ENCODE measurements around the gene RPS6KA3.
"Not testable (repeated sequence)": the region's sequence is repeated elsewhere in the genome, so short reads cannot be mapped to it uniquely, and the experiment has no call there.

RPS6KA3 gene

GRCh38 chrX:20149326-20149725 lies 117.4 kb downstream of the RPS6KA3 start:
- DNase-seq: no peak

GRCh38 chrX:20147561-20147960 lies 119.1 kb downstream of the RPS6KA3 start:
- no peak for DNase-seq

DNA sequence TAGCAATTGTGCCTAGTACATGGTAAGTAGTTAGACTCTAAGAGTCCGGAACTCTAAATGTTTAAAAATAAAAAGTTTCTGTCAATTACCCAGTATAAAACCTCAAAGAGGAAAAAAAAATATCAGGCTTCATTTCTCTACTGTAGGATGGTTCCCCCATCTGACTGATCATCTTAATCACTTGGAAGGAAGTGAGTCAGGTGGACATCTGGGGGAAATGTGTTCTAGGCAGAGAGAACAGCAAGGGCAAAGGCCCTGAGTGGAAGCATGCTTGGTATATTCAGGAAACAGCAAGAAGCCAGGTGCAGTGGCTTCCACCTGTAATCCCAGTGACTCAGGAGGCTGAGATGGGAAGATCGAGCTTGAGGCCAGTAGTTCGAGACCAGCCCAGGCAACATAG lies 122.2 kb downstream of the RPS6KA3 start:
- DNase-seq: no peak

DNA sequence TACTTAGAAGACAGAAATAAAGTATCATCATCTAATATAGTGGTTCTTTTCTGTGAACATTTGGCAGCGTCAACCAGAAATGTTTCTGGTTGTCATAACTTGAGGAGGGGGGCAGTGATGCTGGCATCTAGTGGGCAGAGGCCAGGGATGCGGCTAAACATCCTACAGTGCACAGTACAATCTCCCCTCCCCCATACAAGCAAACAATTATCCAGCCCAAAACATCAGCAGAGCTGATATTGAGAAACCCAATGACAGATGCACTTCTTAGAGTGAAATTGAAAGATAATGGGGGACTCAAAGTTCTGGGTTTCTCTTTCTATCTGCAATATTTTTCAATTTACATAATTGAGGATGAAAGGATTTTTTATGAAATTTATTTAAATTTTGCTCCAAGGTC lies 123.1 kb downstream of the RPS6KA3 start:
- no peak for DNase-seq

DNA sequence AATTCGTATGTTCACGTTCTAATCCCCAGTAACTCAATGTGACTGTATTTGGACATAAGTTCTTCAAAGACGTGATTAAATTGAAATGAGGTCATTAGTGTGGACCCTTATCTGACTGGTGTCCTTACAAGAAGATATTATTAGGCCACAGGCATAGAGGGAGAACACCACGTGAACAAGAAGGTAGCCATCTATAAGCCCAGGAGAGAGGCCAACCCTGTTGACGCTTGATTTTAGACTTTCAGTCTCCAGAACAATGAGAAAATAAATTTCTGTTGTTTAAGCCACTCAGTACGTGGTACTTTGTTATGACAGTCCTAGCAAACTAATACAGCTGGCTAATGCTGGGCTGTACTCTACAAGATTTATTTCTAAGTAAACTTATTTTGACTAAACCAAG lies 123.6 kb downstream of the RPS6KA3 start:
- no peak for DNase-seq

- DNase-seq: peak; percentile 2 to 99 (median 94)
Observed at GRCh38 chrX:20141281-20142220, 125.2 kb downstream of the RPS6KA3 start, which contains the start of gene EIF1AX. Gene EIF1AX, minus strand, starts transcription at chrX:20141838. Its CDS starts 198 bp downstream, at chrX:20141640.

DNA sequence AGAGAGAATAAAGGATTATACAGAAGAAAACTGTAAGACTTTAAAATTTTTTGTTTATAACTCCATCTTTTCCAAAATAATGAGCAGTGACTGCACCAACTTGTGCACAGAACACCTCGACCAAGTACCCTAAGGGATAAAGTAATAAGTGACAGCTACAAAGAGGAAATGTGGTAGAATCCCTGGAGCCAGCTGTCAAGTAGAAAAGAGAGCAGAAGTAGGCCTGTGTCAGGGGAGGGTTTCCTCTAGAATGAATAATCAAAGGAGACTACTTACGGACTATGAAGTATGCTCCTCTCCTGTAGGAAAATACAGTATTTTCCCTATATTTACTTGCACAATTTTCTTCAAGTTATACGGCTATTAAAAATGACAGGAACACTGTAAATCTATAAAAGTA lies 126.3 kb downstream of the RPS6KA3 start:
- DNase-seq: no peak

DNA sequence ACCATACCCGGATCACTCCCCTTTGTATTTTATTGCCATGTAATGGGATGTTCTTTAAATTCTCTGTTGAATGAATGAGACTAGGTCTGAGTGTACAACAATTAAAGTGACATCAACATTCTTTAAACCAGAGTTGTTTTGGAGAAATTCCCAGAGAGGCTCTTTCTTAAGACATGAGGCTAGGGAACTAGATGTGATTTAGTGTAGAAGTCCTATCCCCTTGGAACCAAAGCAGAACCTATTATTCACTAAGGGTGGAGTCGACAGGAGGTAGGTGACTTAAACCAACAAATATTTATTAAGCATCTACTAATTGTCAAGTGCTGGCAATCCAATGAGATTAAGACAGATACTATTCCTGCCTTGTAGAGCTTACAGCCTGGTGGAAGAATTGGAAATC lies 126.7 kb downstream of the RPS6KA3 start:
- no peak for DNase-seq

DNA sequence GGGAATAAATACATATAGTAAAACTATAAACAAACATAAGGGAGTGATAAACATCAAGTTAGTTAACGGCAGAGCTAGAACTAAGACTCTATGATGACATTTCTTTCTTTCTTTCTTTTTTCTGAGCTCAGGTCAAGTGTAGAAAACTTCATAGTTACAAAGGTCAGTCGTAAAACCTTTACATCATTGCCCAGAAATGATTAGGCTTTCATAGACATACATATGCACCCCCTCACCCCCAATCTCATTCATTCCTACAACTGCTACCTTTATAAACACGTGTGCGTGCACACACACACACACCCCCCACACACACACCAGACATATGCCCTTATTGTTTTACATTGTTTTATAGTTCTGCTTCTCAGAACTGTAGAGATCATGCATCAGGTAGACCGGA lies 130.8 kb downstream of the RPS6KA3 start:
- no peak for DNase-seq

DNA sequence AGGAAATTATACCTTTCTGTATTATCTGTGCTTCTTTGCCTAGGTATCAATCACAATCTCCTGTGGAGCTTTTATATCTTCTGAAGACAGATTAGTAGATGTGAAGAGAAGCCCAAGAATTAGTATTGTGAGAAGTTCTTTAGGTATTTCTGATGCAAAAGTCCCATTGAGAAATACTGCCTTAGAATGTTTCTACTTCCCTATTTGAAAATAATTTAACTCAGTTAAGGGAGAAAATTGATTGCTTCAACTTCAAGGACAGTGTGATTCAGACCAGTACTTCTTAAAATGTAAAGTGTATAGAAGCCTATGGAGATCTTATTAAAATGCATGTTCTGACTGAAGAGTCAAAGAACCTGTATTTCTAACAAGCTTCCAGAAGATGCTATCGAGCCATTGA lies 134.0 kb downstream of the RPS6KA3 start:
- no peak for DNase-seq

- DNase-seq: no peak
Observed at GRCh38 chrX:20130357-20130756, 136.4 kb downstream of the RPS6KA3 start.

- DNase-seq: no peak
Observed at GRCh38 chrX:20129547-20129946, 137.2 kb downstream of the RPS6KA3 start.

GRCh38 chrX:20128670-20129069 lies 138.0 kb downstream of the RPS6KA3 start:
- DNase-seq: no peak

DNA sequence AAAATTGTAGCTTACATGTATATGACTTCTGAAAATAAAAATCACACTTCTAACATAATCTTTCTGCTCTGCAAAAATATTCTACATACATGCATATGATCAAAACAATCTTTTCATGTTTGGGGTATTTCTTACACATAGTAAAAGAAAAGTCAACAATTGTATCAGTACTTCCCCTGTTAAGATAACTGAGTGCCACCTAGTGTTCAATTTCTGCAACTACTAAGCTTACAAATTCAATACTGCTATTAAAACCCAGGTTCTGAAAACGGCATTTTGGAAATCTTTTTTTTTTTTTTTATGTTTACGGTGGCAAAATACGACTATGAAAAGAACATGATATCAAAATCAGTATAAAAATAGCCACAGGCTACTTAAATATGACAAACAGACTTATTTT lies 139.3 kb downstream of the RPS6KA3 start:
- DNase-seq: not testable (repeated sequence)

DNA sequence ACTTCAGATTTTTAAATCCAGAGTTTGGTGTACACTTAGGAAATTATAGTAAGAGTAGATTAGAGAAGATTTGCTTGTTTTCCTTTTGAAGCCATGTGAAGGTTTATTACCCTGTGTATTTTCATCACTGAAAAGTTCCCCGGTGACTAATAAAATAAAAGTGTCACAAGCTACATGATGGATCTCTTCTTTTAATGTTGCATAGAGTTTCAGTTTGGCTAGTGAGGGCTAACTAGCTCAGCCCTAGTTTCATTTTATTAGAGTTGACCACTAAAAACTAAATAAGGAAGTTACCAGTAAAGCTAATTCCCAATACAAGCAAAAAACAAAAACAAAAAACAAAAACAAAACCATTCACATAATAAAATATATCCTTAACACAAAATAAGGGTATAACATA lies 139.9 kb downstream of the RPS6KA3 start:
- DNase-seq: not testable (repeated sequence)

DNA sequence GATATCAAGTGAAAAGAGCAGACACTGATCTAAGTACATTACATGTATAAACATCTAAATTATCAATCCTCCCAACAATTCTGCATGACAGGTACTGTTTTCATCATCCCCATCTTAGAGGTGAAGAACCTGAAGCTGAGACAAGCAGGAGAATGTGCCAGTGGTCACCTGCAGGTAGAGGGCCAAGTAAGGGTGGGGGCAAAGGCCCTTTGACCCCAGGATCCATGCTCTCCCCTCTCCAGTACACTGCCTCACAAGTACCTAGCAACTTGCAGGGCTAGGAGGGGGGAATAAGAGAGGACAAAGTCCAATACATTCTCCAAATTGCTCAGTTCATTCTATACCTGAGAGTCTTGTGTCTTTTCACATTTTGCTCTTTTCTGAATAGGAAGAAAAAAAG lies 141.7 kb downstream of the RPS6KA3 start:
- no peak for DNase-seq

DNA sequence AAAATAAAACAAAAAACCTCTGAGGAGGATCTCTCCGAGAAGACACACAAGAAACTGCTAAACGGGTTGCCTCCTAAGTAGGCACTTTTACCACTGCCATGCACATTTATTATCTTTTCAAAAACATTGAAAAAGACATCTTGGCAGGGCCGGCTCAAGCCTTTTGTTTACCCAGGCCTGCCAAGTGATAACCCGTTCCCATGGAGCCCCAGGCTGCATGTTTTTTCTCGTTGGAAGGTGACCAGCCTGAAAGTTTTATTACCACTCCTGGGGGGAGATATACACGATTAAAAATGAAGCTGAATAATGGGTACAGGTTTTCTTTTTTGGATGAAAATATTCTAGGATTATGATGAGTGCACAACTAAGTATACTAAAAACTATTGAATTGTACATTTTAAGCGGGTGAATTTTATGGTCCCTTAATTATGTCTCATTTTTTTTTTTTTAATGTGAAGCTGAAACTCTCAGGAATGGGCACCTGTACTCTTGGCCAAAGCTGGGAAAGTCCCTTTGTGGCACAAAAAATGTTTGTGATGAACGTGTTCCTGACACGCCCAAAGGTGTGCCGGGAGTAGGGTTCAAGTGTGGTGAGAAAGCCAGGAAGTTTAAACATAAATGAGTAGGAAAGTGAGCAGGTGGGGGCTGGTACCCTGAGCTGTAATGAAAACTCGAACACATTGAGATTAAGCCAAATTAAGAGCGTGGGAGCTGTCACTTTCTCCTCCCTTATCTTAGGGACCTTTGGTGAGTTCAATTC lies 148.5 kb downstream of the RPS6KA3 start:
- DNase-seq: no peak

DNA sequence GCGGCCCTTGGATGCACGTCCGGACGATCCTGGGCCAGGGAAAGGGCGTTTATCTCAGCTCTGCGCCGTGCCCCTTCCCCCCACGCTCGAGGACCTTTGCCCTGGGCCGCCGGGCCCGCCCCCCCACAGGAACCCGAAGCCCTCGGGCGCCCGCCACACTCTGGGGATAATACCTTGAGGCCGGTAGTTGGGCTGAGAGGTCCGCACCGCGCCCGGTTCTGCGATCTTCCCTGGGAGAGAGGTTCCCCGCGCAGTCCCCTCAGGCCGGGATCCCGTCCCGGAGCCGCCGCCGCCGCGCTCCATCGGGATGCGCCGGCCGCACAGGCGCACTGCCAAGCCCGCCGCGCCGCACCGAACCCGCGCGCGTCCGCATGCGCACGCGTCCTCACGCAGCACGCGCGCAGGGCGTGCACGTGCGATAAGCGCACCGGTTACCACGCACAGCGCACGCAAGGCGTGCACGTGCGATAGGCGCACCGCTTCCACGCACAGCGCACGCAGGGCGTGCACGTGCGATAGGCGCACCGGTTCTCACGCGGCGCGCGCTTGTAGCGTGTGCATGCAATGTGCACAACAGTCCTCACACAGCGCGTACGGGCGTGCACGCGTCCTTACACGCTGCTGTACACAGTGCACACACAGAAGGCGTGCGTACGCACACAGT lies 150.0 kb downstream of the RPS6KA3 start, which contains the start of gene MAP7D2:
TSS of gene MAP7D2 (minus strand) at position 331 of the 664 bp plus-strand sequence. CDS start at position 303, 28 bp downstream.
- DNase-seq: peak in 16 of 56 donors; percentile 0 to 39 (median 8)

DNA sequence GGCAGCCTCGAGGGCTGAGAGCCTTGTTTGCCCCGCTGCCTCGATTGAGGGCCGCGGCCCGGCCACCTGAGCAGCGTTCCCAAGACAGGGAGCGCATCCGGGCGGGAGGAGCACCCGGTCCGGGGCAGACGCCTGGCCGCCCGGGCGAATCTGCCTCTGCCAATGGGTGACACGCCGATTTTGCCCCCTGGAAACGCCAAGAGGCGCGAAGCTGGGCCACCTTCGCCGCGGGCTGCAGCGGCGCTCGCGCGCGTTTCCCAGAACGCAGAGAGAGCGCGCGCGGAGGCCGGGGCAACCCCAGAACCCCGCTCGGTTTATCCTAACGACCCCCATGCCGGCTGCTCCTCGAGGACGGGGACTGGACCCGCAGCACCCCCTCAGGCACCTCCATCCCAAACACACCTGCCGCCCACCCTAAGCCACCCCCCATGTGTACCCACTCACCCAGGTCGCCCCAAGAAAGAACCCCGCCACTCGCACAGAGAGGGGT lies 150.6 kb downstream of the RPS6KA3 start:
- DNase-seq: peak in 2 of 56 donors; percentile 1 to 10

GRCh38 chrX:20112022-20112774 lies 154.5 kb downstream of the RPS6KA3 start:
- no peak for DNase-seq

- no peak for DNase-seq
Observed at GRCh38 chrX:20111271-20111670, 155.4 kb downstream of the RPS6KA3 start.
